Activated CD8-positive, alpha-beta memory T cell treated with anti-CD3 and anti-CD28 coated beads, Interleukin-2, amount 50 U/mL, for 1 hour (primary cell): ENCODE results near the gene ARHGAP26.
"Not testable (repeated sequence)": the region's sequence is repeated elsewhere in the genome, so short reads cannot be mapped to it uniquely, and the experiment has no call there.

ENCODE experiments used
- DNase-seq: peaks from one replicate; pipeline ENCODE4 v3.0.0-alpha.2; 2020; ENCODE audit errors: extremely low read depth

ARHGAP26 gene

GRCh38 chr5:142930395-142931110 is 160.4 kb downstream of the ARHGAP26 start:
- DNase-seq = no peak

- no peak for DNase-seq
Measured at GRCh38 chr5:142931896-142932686, 161.9 kb downstream of the ARHGAP26 start.

GRCh38 chr5:142934051-142934762 is 164.0 kb downstream of the ARHGAP26 start:
- no peak for DNase-seq

- no peak for DNase-seq
Measured at GRCh38 chr5:142935014-142935413, 164.8 kb downstream of the ARHGAP26 start.

- DNase-seq = no peak
Measured at GRCh38 chr5:142937374-142937773, 167.2 kb downstream of the ARHGAP26 start.

GRCh38 chr5:142938266-142938880 is 168.2 kb downstream of the ARHGAP26 start:
- no peak for DNase-seq

- no peak for DNase-seq
Measured at GRCh38 chr5:142939006-142939405, 168.8 kb downstream of the ARHGAP26 start.

- no peak for DNase-seq
Measured at GRCh38 chr5:142939884-142940283, 169.7 kb downstream of the ARHGAP26 start.

GRCh38 chr5:142941245-142941644 is 171.1 kb downstream of the ARHGAP26 start:
- no peak for DNase-seq

- no peak for DNase-seq
Measured at GRCh38 chr5:142942901-142943300, 172.7 kb downstream of the ARHGAP26 start.

GRCh38 chr5:142944140-142944539 is 174.0 kb downstream of the ARHGAP26 start:
- no peak for DNase-seq

- no peak for DNase-seq
Measured at GRCh38 chr5:142945321-142945720, 175.1 kb downstream of the ARHGAP26 start.

- no peak for DNase-seq
Measured at GRCh38 chr5:142945845-142946244, 175.7 kb downstream of the ARHGAP26 start.

- DNase-seq = no peak
Measured at GRCh38 chr5:142946547-142947426, 176.6 kb downstream of the ARHGAP26 start.

- DNase-seq = no peak
Measured at GRCh38 chr5:142947427-142947709, 177.2 kb downstream of the ARHGAP26 start.

- DNase-seq = no peak
Measured at GRCh38 chr5:142952229-142952628, 182.1 kb downstream of the ARHGAP26 start.

GRCh38 chr5:142952871-142953270 is 182.7 kb downstream of the ARHGAP26 start:
- DNase-seq = not testable (repeated sequence)

GRCh38 chr5:142954455-142954854 is 184.3 kb downstream of the ARHGAP26 start:
- no peak for DNase-seq

- no peak for DNase-seq
Measured at GRCh38 chr5:142955628-142956027, 185.5 kb downstream of the ARHGAP26 start.

GRCh38 chr5:142957528-142957927 is 187.4 kb downstream of the ARHGAP26 start:
- DNase-seq = no peak

- DNase-seq = no peak
Measured at GRCh38 chr5:142958944-142959682, 188.9 kb downstream of the ARHGAP26 start.
